PC-3 (cell line): ENCODE results near the gene NEGR1. TPM values are rescaled to one million over a fixed set of nuclear protein-coding genes. Genes with fewer than 3 reads are reported as not detected.

Source experiments
- ATAC-seq: fragments of 200-7000 bp; cut with Tn5 transposase; 2 replicates; pipeline ENCODE4 v1.9.1; 2020; ENCODE audit warnings: mild to moderate bottlenecking, moderate library complexity
- BruUV-seq: library from RNA; stranded (reverse); fragments of 400-500 nt; replicated peaks from 2 replicates; lab custom pipeline; 2021; lab: Mats Ljungman, UMichigan
- CTCF ChIA-PET: fragments of 300-600 bp; sonication (Branson Sonifier 250); formaldehyde crosslinking; loops from one replicate; lab custom pipeline; 2022; ENCODE audit warnings: antibody characterized with exemption; lab: Charles Lee
- POLR2A ChIA-PET: fragments of 300-600 bp; sonication (Branson Sonifier 250); formaldehyde crosslinking; loops from one replicate; lab custom pipeline; 2022; ENCODE audit warnings: antibody characterized with exemption; ENCODE audit not compliant: unreplicated experiment; lab: Charles Lee
- DNase-seq: peaks from one replicate; pipeline ENCODE4 v3.0.0-alpha.2; 2015
- H2AFZ ChIP-seq: fragments of 300-600 bp; sonication (generic); 2 replicates; pipeline ENCODE4 v1.6.0; 2016; ENCODE audit warnings: antibody characterized with exemption, low read length
- H3F3A ChIP-seq: fragments of 300-600 bp; sonication (generic); one replicate; pipeline ENCODE4 v1.6.0; 2017; ENCODE audit warnings: antibody characterized with exemption, low read length, control low read depth, mild to moderate bottlenecking; ENCODE audit not compliant: unreplicated experiment
- H3K27ac ChIP-seq: fragments of 300-600 bp; sonication (generic); 2 replicates; pipeline ENCODE4 v1.5.1; 2016; ENCODE audit warnings: mild to moderate bottlenecking, low read length
- H3K27me3 ChIP-seq: fragments of 300-600 bp; sonication (generic); 2 replicates; pipeline ENCODE4 v1.6.1; 2016; ENCODE audit warnings: low read length, mixed read lengths
- H3K36me3 ChIP-seq: fragments of 300-600 bp; sonication (generic); 2 replicates; pipeline ENCODE4 v1.6.1; 2016; ENCODE audit warnings: low read depth, mixed run types, low read length, mixed read lengths
- H3K4me1 ChIP-seq: fragments of 300-600 bp; sonication (generic); 2 replicates; pipeline ENCODE4 v1.5.1; 2016; ENCODE audit warnings: low read length; ENCODE audit not compliant: insufficient read depth
- H3K4me2 ChIP-seq: fragments of 300-600 bp; sonication (generic); 2 replicates; pipeline ENCODE4 v1.6.0; 2016; ENCODE audit warnings: low read length
- H3K4me3 ChIP-seq: fragments of 300-600 bp; sonication (generic); 2 replicates; pipeline ENCODE4 v1.5.1; 2016; ENCODE audit warnings: mild to moderate bottlenecking, low read length, mixed read lengths
- H3K79me2 ChIP-seq: fragments of 300-600 bp; sonication (generic); 2 replicates; pipeline ENCODE4 v1.6.1; 2017; ENCODE audit warnings: low read length, mixed read lengths
- H3K9ac ChIP-seq: fragments of 300-600 bp; sonication (generic); 2 replicates; pipeline ENCODE4 v1.6.0; 2016; ENCODE audit warnings: mild to moderate bottlenecking, low read length
- H3K9me2 ChIP-seq: fragments of 300-600 bp; sonication (generic); replicated peaks from 2 replicates; pipeline ENCODE4 v1.6.1; 2016; ENCODE audit warnings: mixed run types, low read length, mixed read lengths
- H3K9me3 ChIP-seq: fragments of 300-600 bp; sonication (generic); 2 replicates; pipeline ENCODE4 v1.6.1; 2016; ENCODE audit warnings: low read length, mixed read lengths
- H4K20me1 ChIP-seq: fragments of 300-600 bp; sonication (generic); 2 replicates; pipeline ENCODE4 v1.6.1; 2016; ENCODE audit warnings: low read length, mixed read lengths
- EZH2 ChIP-seq: fragments of 300-600 bp; sonication (generic); IDR thresholded peaks from one replicate; pipeline ENCODE4 v1.6.1; 2017; ENCODE audit warnings: antibody characterized with exemption, mild to moderate bottlenecking, low read length; ENCODE audit not compliant: unreplicated experiment
- EZH2phosphoT487 ChIP-seq: fragments of 300-600 bp; sonication (generic); IDR thresholded peaks from 2 replicates; pipeline ENCODE4 v1.6.1; 2018; ENCODE audit warnings: mild to moderate bottlenecking, antibody characterized with exemption, low read length, borderline replicate concordance
- intact Hi-C: fragments of 100-400 bp; cut with micrococcal nuclease; formaldehyde crosslinking; loops from 2 replicates; pipeline ENCODE4 v1.9.0; 2023
- total RNA-seq: library from RNA; depleted of rRNA; stranded (reverse); fragments of >200 nt; gene quantifications from 2 replicates; pipeline ENCODE4 v1.2.3, GENCODE V29; 2014
- TF ChIP-seq, protein P1 (sequence below): fragments of 300-600 bp; sonication (generic); conservative IDR thresholded peaks from 2 replicates; pipeline ENCODE4 v1.5.1; 2017; ENCODE audit warnings: antibody characterized with exemption, low read depth, mild to moderate bottlenecking, low read length

NEGR1 gene
- total RNA-seq, 1 experiment from 2014 or later, result 3.4 TPM

DNA sequence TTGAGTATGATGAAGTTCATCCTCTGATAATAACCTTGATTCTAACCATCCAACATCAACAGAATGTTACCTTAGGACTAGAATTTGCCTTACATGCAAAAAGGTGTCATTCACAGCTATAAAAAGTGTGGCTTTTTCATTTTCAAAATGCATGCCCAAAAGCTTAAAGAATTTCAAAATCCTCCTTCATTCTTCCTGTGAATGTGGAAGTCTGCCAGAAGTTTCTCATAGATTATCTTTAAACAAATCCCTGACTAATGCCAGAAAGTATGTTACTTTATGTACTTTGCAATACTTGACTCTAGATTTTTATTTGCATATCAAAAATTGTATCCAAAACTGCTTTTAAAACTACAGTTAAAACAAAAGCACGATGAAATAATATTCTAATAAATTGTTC, 930.9 kb downstream of the NEGR1 start:
- 0 out of 2 replicates have a peak, but pooled peaks cover 3% of the 10 kb centered on the region for H3K9me3 ChIP-seq
- H3K4me1 ChIP-seq, result peaks cover 19% of the 10 kb centered on the region
- no peak overlapping the region for H3K9ac ChIP-seq
- TF ChIP-seq EZH2phosphoT487 (no peak), EZH2 (no peak)
- no TSS peak for BruUV-seq
- no peaks in the 10 kb centered on the region for H3F3A ChIP-seq
- H4K20me1 ChIP-seq, result no peaks in the 10 kb centered on the region
- peak overlapping the region; percentile 60 for H3K4me2 ChIP-seq
- DNase-seq, result peak; percentile 90
- H3K79me2 ChIP-seq, result no peaks in the 10 kb centered on the region
- ATAC-seq, result peak; percentile 84
- no peak overlapping the region for H3K4me3 ChIP-seq
- H3K27ac ChIP-seq, result peak overlapping the region; percentile 64
- intact Hi-C loops, result loop anchor here (1.0 to 5.0 kb wide), 3 partner anchors 48 to 264 kb away; no protein-coding TSS in a partner anchor
- H3K27me3 ChIP-seq, result no peaks in the 10 kb centered on the region
- no peak overlapping the region for H2AFZ ChIP-seq
- H3K36me3 ChIP-seq, result no peaks in the 10 kb centered on the region
- POLR2A ChIA-PET, result interaction anchor here (0.6 kb wide), 1 partner anchor 1087 kb away, joined by 3 read pairs; no protein-coding TSS in a partner anchor
- H3K9me2 ChIP-seq, result no peaks in the 10 kb centered on the region
- CTCF ChIA-PET, result no interaction called here

GRCh38 chr1:71350805-71351204, 931.5 kb downstream of the NEGR1 start:
- Histone ChIP-seq H3K4me3 (no peak overlapping the region), H3K9ac (no peak overlapping the region), H3K9me2 (no peaks in the 10 kb centered on the region), H3K27ac (peak overlapping the region; percentile 64), H3K36me3 (no peaks in the 10 kb centered on the region), H3K79me2 (no peaks in the 10 kb centered on the region), H3F3A (no peaks in the 10 kb centered on the region), H2AFZ (0 out of 2 replicates have a peak overlapping the region, but pooled peaks have one; percentile 25), H3K27me3 (no peaks in the 10 kb centered on the region), H3K4me2 (peak overlapping the region; percentile 60; the same call in 1 of the 2 replicates), H4K20me1 (no peaks in the 10 kb centered on the region), H3K9me3 (0 out of 2 replicates have a peak, but pooled peaks cover 3% of the 10 kb centered on the region), H3K4me1 (peaks cover 19% of the 10 kb centered on the region)
- CTCF ChIA-PET, result no interaction called here
- TF ChIP-seq, protein P1, sequence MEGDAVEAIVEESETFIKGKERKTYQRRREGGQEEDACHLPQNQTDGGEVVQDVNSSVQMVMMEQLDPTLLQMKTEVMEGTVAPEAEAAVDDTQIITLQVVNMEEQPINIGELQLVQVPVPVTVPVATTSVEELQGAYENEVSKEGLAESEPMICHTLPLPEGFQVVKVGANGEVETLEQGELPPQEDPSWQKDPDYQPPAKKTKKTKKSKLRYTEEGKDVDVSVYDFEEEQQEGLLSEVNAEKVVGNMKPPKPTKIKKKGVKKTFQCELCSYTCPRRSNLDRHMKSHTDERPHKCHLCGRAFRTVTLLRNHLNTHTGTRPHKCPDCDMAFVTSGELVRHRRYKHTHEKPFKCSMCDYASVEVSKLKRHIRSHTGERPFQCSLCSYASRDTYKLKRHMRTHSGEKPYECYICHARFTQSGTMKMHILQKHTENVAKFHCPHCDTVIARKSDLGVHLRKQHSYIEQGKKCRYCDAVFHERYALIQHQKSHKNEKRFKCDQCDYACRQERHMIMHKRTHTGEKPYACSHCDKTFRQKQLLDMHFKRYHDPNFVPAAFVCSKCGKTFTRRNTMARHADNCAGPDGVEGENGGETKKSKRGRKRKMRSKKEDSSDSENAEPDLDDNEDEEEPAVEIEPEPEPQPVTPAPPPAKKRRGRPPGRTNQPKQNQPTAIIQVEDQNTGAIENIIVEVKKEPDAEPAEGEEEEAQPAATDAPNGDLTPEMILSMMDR, result no peak
- TF ChIP-seq EZH2 (no peak), EZH2phosphoT487 (no peak)
- DNase-seq (peak; percentile 19), ATAC-seq (peak; percentile 35; the same call in 1 of the 2 replicates)
- no TSS peak for BruUV-seq
- intact Hi-C loops, result loop anchor here (1.0 to 5.0 kb wide), 3 partner anchors 48 to 264 kb away; no protein-coding TSS in a partner anchor
- POLR2A ChIA-PET, result interaction anchor here (0.6 kb wide), 1 partner anchor 1088 kb away, joined by 3 read pairs; no protein-coding TSS in a partner anchor

GRCh38 chr1:71350330-71350729, 932.0 kb downstream of the NEGR1 start:
- no peak for DNase-seq
- BruUV-seq, result no TSS peak
- Histone ChIP-seq H3K4me3 (no peak overlapping the region), H3K9me3 (0 out of 2 replicates have a peak, but pooled peaks cover 3% of the 10 kb centered on the region), H3K79me2 (no peaks in the 10 kb centered on the region), H3K27ac (no peak overlapping the region), H3K9me2 (no peaks in the 10 kb centered on the region), H3K9ac (no peak overlapping the region), H3K4me2 (no peak overlapping the region), H3F3A (no peaks in the 10 kb centered on the region), H4K20me1 (no peaks in the 10 kb centered on the region), H3K36me3 (no peaks in the 10 kb centered on the region), H3K4me1 (peaks cover 19% of the 10 kb centered on the region), H2AFZ (no peak overlapping the region), H3K27me3 (no peaks in the 10 kb centered on the region)
- POLR2A ChIA-PET, result no interaction called here
- no peak for ATAC-seq
- intact Hi-C loops, result loop anchor here (5.0 kb wide), 2 partner anchors 153 to 263 kb away; no protein-coding TSS in a partner anchor
- TF ChIP-seq EZH2phosphoT487, result no peak
- TF ChIP-seq, protein P1, result no peak
- no peak for TF ChIP-seq EZH2
- CTCF ChIA-PET, result no interaction called here
